Transverse colon (tissue), 4 donors: ENCODE results near the gene ABCD4. TPM values are rescaled to one million over a fixed set of nuclear protein-coding genes. Genes with fewer than 3 reads are reported as not detected.

ENCODE experiments used
- DNase-seq: peaks from one replicate; pipeline ENCODE4 v3.0.0-alpha.2; 2019
- H3K27ac ChIP-seq, 4 donors: fragments of 200-600 bp; sonication (generic); 2 replicates each; pipeline ENCODE4 v1.5.1; 2016 to 2018; ENCODE audit warnings: inconsistent platforms in 4 of 4
- H3K27me3 ChIP-seq: fragments of 200-600 bp; sonication (generic); 2 replicates; pipeline ENCODE4 v1.5.1; 2017; ENCODE audit warnings: inconsistent platforms
- H3K36me3 ChIP-seq, 4 donors: fragments of 200-600 bp; sonication (generic); 2 replicates each; pipeline ENCODE4 v1.5.1; 2017 to 2019; ENCODE audit warnings: inconsistent platforms in 4 of 4
- H3K4me1 ChIP-seq, 4 donors: fragments of 200-600 bp; sonication (generic); 2 replicates each; pipeline ENCODE4 v1.5.1; 2017 to 2020; ENCODE audit warnings: inconsistent platforms in 4 of 4
- H3K4me3 ChIP-seq, 4 donors: fragments of 200-600 bp; sonication (generic); 1 replicate in 1 of 4; 2 replicates in 3 of 4; pipeline versions ENCODE4 v1.5.1 to v1.6.1; 2017 to 2019; ENCODE audit warnings: inconsistent platforms in 4 of 4
- H3K9me3 ChIP-seq, 2 donors: fragments of 200-600 bp; sonication (generic); 2 replicates each; pipeline ENCODE4 v1.5.1; 2017 to 2019; ENCODE audit warnings: inconsistent platforms in 2 of 2
- CTCF ChIP-seq, 5 experiments: fragments of 200-600 bp in 3 of 5; fragments of 450-650 bp in 2 of 5; sonication (generic) in 3 of 5; IDR thresholded peaks; 1 replicate in 2 of 5; 2 replicates in 3 of 5; pipeline ENCODE4 v1.5.1; 2016 to 2017; ENCODE audit warnings: antibody characterized with exemption in 5 of 5, inconsistent platforms in 3 of 5, mild to moderate bottlenecking in 2 of 5, moderate library complexity in 1 of 5
- EP300 ChIP-seq: sonication (generic); formaldehyde crosslinking; IDR thresholded peaks from one replicate; pipeline ENCODE4 v1.6.1; 2017; ENCODE audit warnings: antibody characterized with exemption, low read depth
- POLR2A ChIP-seq: fragments of 450-650 bp; IDR thresholded peaks from one replicate; pipeline ENCODE4 v1.6.1; 2016; ENCODE audit warnings: antibody characterized with exemption, mild to moderate bottlenecking, moderate library complexity
- POLR2AphosphoS5 ChIP-seq, 3 donors: sonication (generic); formaldehyde crosslinking; IDR thresholded peaks; one replicate each; pipeline ENCODE4 v1.6.1; 2016; ENCODE audit warnings: antibody characterized with exemption in 3 of 3
- WGBS, 2 donors: methylation state at CpG; one replicate each; pipeline ENCODE4 v1.1.5; 2018; ENCODE audit warnings: low coverage in 1 of 2; 5-methylcytosine and 5-hydroxymethylcytosine counted together
- in situ Hi-C, 4 donors: fragments of 200-750 bp; cut with MboI; loops; one replicate each; pipeline versions ENCODE4 v1.15.0 to v1.15.1; 2017; ENCODE audit warnings: low sequenced_read_pairs in 3 of 4, low pct_ligation_motif_present in 1 of 4, low pct_unique_long_range_greater_than_20kb in 1 of 4
- intact Hi-C: fragments of 100-400 bp; cut with DNase I; formaldehyde crosslinking; loops from one replicate; pipeline ENCODE4 v1.15.1; 2023; ENCODE audit warnings: low total_unique reads
- total RNA-seq, 4 donors: library from RNA; depleted of rRNA; stranded (reverse); fragments of >200 nt; gene quantifications; one replicate each; pipeline ENCODE4 v1.1.0, GENCODE V29; 2016

Gene ABCD4
- total RNA-seq, 4 donors from 2014 or later, result 51.6 to 107 (median 73.1) TPM

GRCh38 chr14:74299061-74299545 is 3.6 kb downstream of the ABCD4 start:
- H3K36me3 ChIP-seq, result peaks cover 0 to 38% (median 6%) of the 10 kb centered on the region in 4 donors
- intact Hi-C loops (no loop called here), in situ Hi-C loops (no loop called here)
- peaks cover 4 to 25% (median 9%) of the 10 kb centered on the region in 4 donors for H3K4me1 ChIP-seq
- no peak for DNase-seq
- TF ChIP-seq CTCF (IDR thresholded peaks at IDR 0.05) (no peak), POLR2AphosphoS5 (IDR thresholded peaks at IDR 0.05) (no peak), POLR2A (no peak), EP300 (no peak)
- H3K27ac ChIP-seq, result peak overlapping the region in 1 of 4 donors; percentile 29
- H3K4me3 ChIP-seq, result no peak overlapping the region
- 75 to 78% methylated on average over 8 to 10 of the region's 10 CpGs for WGBS, 2 donors
- H3K9me3 ChIP-seq, result no peaks in the 10 kb centered on the region
- H3K27me3 ChIP-seq, result no peaks in the 10 kb centered on the region

- no peak for DNase-seq
- TF ChIP-seq POLR2AphosphoS5 (IDR thresholded peaks at IDR 0.05) (no peak), POLR2A (no peak), EP300 (no peak), CTCF (IDR thresholded peaks at IDR 0.05) (no peak)
- WGBS, 2 donors, result 89 to 95% methylated on average over 9 to 10 of the region's 10 CpGs
- H3K4me1 ChIP-seq, result peaks cover 0 to 19% (median 6%) of the 10 kb centered on the region in 4 donors
- peaks cover 0 to 38% (median 6%) of the 10 kb centered on the region in 4 donors for H3K36me3 ChIP-seq
- H3K9me3 ChIP-seq, result no peaks in the 10 kb centered on the region
- H3K27ac ChIP-seq, result no peak overlapping the region
- intact Hi-C loops (loop anchor here (1.0 kb wide), 1 partner anchor 46 kb away; no protein-coding TSS in a partner anchor), in situ Hi-C loops (no loop called here)
- H3K4me3 ChIP-seq, result no peak overlapping the region
- no peaks in the 10 kb centered on the region for H3K27me3 ChIP-seq
Measured at GRCh38 chr14:74297986-74298385, 4.7 kb downstream of the ABCD4 start.

GRCh38 chr14:74296037-74296467 is 6.7 kb downstream of the ABCD4 start:
- Histone ChIP-seq H3K27me3 (no peaks in the 10 kb centered on the region), H3K4me1 (peaks cover 0 to 9% (median 0%) of the 10 kb centered on the region in 4 donors), H3K27ac (no peak overlapping the region), H3K4me3 (no peak overlapping the region), H3K9me3 (no peaks in the 10 kb centered on the region), H3K36me3 (peaks cover 0 to 38% (median 6%) of the 10 kb centered on the region in 4 donors)
- TF ChIP-seq EP300 (no peak), POLR2A (no peak), POLR2AphosphoS5 (IDR thresholded peaks at IDR 0.05) (no peak), CTCF (IDR thresholded peaks at IDR 0.05) (no peak)
- in situ Hi-C loops (no loop called here), intact Hi-C loops (no loop called here)
- 91% methylated on average over 9 of the region's 9 CpGs; no CpG with 5 or more reads in 1 of the 2 donors for WGBS, 2 donors
- DNase-seq, result no peak

- peaks cover 0 to 34% (median 6%) of the 10 kb centered on the region in 4 donors for H3K36me3 ChIP-seq
- in situ Hi-C loops, result no loop called here
- TF ChIP-seq CTCF (IDR thresholded peaks at IDR 0.05), result no peak
- no peak for TF ChIP-seq EP300
- TF ChIP-seq POLR2A, result no peak
- no peak for TF ChIP-seq POLR2AphosphoS5 (IDR thresholded peaks at IDR 0.05)
- H3K9me3 ChIP-seq, result no peaks in the 10 kb centered on the region
- intact Hi-C loops, result no loop called here
- no peaks in the 10 kb centered on the region for H3K27me3 ChIP-seq
- no peak overlapping the region for H3K4me3 ChIP-seq
- no peak overlapping the region for H3K27ac ChIP-seq
- DNase-seq, result no peak
- peaks cover 0 to 3% (median 0%) of the 10 kb centered on the region in 4 donors for H3K4me1 ChIP-seq
- 94 to 97% methylated on average over 2 of the region's 2 CpGs for WGBS, 2 donors
Measured at GRCh38 chr14:74293606-74294005, 9.1 kb downstream of the ABCD4 start.
